ENCODE measurements around the gene HS3ST3B1. TPM values are rescaled to one million over a fixed set of nuclear protein-coding genes. Genes with fewer than 3 reads are reported as not detected.

Gene HS3ST3B1
- polyA plus RNA-seq, 1 donor = 1.5 TPM

DNA sequence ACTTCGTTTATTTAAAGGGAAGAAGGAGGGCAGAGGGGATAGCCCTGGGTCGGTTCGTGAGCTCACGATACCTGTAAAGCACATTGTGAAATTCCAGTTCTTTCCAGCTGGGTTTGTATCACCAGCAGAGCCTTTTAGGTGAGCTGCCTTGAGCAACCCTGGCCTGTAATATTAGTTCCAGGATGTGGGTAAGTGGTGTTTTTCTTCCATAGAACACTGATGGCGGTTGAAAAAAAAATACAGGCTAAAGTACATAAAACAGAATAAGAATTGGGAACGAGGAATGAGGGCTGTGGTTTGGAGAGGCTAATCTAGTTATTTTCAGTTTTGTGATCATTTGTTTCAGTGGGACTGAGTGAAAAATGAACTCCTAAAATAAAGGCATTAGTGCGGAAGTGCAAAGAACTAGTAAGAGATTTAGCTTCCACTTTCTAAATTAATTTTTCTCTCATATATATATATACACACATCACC is 20.6 kb downstream of the HS3ST3B1 start:
- DNase-seq = no peak

DNA sequence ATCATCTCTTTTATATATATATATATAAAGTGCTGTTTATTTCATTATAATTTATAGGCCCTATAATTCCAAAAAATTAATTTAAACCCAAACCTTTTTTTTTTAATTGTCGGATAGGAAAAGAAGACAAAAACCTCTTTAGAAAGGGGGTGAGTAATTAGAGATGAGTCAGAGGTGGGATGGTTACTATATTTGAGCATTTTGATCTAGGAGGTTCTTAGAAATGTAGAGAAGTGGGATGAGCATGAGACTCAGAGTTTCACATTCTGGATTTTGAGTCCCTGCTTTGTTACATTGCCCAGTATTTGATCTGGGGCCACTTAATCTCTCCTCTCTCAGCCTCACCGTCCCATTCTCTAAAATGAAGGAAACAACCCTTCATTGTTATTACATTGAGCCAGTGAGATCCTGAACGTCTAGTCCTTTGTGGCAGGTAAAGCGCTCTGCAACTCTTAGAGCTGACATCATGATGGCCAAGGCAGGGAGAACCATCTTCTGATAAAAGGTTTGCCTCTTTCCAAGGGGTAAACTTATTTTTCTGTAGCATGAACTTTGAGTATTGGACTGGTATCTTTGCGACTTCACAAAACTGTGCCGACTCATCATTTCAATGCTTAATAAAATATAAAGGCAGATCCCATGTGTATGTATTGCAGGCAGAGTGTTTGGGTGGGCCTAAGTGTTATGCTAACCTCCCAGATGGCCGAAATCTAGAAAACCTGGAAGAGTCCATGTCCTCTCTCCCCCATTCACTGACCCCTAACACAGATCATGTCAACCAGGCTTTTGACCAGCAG is 21.3 kb downstream of the HS3ST3B1 start:
- DNase-seq = no peak

DNA sequence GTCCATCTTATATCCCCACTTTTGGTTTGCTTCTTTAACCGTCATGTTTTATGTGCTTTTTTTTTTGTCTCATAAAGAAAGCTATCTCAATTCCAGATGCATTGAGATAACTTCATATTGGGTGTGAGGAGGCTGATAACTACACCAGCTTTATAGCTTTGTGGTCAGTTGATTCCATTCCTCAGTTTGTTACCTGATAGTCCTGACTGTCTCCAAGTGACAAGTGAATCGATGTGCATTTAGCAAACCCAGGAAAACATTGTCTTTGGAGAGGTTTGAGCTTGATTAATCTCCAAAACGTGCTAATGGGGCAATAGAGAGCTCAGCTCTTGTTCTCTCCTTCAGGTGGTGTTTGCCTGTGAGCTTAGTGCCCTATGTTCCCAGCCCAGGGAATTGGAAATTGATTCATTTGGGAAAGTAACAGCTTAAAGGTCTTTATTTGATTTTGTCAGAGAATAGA is 22.7 kb downstream of the HS3ST3B1 start:
- no peak for DNase-seq

DNA sequence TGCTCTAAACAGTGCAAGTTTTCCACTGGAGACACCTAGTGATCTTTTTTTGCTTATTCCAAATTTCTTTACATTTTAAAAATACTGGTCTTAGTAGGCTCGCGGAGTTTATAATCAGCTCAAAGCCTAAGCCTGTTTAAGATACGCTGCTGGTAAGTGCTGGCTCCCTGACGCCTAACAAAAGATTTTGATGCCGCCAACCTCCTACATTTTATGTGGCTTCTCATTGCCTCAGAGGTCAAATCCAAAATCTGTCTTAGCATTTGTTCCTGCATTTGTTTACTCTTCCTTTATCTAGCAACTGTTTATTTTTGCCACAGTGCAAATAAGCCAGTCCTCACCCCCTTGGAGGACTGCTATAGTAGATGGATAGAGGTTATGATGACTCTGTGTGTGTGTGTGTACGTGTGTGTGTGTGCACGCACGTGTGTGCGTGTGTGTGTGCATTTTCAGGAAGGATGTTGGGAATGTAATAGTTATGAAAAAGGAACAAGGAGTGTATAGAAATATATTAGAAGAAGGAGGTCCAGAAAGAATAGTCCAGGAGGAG is 24.8 kb downstream of the HS3ST3B1 start:
- DNase-seq = no peak

DNA sequence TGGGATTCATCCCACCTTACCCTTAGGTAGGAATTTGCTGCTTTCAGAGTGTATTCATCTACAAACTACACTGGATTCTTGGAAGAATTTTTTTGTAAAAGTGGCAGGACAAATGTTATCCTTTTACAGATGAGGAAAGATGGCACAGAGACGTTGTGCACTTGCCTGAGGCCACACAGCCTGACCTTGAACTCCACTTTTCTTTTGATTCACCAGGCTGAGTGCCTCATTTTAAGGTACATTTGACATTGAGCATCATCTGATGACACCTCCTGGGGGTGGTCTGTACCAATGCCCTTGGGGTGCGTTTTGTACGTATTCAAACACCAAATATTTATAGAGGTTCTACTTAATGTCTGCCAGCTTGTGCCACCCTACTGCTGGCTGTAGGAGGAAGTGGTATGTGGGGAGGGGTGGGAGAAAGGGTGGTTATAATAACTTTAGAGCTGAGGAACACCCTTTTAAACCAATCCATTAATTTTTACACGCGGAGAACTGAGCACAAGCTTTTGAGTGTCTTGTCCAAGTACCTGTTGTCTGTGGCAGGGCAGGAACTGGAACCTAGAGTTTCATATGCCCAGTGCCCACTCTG is 29.1 kb downstream of the HS3ST3B1 start:
- no peak for DNase-seq

DNA sequence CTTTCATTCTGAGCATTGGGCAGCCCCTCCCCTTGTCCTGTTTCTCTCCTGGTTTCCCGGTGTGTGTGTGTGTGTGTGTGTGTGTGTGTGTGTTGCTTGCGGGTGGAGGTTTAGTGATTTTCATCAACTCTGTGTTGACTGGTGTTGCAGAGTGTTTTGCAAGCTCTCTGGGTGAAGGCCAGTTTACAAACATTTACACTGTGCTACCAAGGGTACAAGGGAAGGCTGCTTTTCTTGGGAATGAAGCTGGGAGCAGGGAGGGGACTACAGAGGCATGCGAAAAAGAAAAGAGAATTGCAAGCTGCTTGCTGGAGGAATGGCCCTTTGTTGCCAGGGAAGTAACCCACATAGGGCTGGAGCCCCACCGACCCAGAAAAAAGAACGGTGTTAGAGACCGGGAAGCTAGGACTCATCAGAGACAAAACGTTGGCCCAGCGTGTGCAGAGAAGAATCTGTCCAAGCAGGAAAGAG is 29.6 kb downstream of the HS3ST3B1 start:
- no peak for DNase-seq

DNA sequence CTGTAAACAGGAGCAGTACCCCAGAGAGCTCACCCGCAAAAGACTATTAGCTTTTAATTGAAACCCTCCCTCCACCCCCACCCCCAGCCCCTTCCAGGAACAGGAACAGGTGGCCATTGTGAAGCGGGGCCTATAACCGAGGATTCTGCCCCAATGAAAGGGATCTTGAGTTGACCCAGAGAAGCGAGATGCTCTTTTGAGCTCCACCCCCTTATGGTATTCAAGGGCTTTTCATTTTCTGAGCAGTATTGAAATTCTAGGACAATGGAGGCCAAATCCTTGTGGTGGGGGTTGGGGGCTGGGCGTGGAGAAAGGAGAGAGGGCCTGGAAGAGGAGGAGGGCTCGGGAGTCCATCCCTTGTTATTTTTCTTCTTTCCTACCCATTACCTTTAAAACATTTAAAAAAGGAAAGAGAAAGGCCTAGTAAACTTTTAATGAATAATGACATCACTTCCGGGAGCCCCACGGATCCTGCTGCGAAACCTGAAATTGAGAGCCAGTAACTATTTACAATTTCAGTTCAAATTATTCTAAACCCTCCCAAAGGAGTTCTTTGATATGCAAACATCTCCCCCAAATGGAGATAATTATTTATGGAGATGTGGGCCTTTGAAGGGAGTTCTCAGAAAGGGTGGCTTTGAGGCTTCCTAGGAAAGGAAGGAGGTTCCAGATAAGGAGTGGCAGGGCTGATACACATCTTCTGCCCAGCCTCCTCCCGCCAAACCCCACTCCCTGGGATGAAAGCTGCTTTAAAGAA is 30.5 kb downstream of the HS3ST3B1 start:
- DNase-seq = no peak

DNA sequence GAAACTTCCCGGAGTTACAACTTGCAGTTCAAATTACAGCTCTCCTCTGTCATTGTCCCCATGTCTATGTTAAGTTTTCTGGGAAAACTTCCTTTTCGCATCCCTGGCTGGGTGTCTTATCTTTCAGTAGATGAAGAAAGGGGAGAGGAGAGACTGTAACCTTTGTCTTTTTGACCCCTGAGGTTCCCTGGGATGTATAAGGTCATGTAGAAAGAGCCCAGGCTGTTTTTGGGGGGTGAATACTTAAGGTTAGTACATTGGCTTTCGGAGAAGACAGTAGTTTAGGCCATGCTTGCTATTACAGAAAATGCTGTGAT is 31.1 kb downstream of the HS3ST3B1 start:
- DNase-seq = no peak

DNA sequence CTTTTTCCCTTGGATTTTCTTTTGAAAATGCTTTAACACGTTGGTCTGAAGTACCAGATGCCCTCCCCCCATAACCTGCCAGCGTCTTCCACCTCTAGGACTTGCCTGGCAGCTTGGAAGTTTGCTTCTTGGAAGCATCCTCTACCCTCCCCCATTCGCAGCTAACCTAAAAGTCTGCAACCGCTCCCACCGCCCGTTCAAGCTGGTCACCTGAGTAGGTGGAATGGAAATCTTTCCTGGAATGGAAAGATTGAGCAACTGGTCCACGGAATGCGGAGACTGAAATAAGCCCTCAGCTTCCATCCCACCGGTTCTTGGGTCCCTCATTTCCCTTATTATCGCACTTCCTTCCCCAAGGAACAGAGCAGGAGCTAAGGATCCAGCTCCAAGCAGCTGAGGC is 31.4 kb downstream of the HS3ST3B1 start:
- DNase-seq = no peak

DNA sequence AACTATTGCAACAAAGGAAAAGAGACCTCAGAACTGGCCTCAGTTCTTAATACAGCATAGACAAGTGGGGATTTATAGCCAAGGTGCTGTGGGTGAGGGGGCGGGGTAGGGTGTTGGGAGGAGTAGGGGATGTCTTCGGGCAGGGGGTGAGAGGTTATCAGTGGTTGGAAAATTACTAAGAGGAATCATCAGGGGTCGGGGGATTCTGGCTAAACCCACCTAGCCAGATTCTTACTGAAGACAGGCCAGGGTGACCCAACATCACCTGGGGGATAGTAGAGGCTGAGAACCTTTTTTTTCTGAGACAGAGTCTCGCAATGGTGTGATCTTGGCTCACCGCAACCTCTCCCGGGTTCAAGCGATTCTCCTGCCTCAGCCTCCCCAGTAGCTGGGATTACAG is 32.6 kb downstream of the HS3ST3B1 start:
- no peak for DNase-seq

DNA sequence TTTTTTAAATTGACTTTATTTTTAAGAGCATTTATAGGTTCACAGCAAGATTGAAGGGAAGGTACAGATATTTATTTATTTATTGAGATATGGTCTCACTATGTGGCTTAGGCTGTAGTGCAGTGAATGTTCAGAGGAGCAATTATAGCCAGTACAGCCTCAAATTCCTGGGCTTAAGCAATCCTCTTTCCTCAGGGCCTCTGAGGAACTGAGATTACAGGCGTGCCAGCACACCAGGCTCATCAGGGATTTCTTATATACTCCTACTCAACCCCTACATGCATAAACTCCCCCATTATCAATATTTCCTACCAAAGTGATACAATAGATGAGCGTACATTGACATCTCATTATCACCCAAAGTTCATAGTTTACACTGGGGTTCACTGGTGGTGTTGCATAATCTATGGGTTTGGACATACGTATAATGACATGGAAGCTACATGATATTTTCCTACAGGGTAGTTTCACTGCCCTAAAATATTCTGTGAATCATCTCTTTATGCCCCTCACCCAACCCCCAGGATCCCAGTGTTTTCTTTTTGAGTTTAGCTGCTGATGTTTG is 33.5 kb downstream of the HS3ST3B1 start:
- no peak for DNase-seq

DNA sequence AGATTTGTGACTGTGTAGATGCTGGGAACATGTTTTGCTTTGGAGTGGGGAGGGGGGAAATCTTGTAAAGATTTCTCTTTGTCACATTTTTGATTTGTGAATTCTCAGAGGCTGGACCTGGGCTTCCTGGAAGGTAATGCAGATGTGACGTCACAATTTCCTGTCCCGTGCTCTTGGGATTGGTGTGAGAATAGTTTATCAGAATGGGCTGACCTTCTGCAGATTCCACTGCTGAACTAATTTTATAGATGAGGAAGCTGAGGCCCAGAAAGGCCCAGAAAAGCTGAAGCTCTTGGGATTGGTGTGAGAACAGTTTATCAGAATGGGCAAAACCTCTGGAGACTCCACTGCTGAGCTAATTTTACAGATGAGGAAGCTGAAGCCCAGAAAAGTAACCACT is 34.0 kb downstream of the HS3ST3B1 start:
- DNase-seq = no peak

DNA sequence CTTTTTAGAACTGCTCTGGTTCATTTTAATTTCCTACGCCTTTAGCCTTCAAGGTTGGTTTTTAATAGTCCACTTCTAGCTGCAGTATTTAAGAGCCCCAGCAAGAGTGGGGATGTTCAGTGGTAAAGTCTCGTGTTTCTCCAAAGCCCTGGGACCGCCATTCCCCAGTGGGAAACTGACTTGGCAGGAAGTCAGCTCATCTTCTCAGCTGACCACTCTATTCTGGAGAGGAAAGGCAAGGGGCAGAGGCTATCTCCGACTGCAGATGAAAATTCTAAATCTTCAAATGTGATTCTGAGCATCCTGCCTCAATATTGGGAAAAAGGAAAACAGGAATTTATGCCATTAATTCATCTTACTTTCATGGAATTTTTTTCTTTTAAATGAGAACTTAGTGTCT is 35.5 kb downstream of the HS3ST3B1 start:
- no peak for DNase-seq

DNA sequence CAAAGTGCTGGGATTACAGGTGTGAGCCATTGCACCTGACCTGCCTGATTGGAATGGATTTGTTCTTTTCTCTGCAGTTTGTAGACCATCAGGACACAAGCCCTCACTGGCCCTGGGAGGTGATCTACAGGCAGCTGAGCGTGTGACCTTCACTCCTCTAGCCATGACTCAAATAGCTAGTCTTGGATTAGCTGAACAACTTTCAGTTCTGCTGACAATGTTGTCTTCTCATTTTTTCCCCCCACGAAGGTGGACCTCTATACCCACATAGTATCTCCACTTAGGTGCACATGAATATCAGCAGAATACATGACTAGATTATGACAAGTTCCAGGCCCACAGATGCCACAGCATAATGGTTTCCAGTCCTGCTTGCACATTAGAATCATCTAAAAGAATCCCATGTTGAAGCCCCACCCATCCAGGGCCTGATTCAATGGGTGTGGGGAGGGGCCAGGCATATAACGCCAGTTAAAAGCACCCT is 36.8 kb downstream of the HS3ST3B1 start:
- no peak for DNase-seq

DNA sequence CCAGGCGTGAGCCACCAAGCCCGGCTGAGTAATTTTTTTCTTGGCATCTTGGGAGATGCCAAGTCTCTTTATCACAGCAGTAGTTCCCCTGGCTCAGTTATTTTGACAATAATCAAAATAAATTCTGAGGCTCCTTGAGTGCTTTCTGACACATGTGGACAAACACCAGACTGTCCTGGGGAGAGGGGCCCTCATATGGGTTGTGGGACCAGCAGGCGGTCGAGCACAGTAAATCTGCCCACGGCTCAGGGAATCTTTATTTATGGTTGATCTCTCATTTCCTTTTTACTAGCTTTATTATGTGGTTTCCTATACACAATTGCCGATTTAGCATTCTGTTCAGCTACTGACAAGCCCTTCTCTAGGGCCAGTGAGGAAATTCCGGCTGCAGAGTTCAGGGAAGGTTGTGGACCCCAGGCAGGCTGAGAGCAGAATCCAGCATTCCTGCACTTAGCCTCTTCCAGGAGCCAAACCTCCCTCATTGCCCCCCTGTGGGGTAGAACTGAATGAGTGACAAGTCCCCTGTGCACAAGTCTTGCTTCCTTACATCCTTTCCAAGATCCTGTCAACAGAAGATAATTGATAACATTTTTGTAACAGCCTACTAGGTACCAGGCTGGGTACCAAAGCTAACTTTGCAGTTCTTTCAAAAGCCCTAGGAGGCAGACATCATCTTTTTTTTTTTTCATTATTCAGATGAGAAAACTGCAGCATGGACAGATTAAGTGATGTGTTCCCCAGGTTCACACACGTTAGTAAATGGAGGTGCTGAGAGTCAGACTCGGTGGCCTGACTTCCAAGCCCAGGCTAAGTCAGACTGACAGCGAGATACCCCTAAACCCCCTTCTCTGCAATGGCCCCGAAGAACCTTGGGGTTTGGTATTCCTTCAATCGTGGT is 40.2 kb downstream of the HS3ST3B1 start:
- DNase-seq = no peak

DNA sequence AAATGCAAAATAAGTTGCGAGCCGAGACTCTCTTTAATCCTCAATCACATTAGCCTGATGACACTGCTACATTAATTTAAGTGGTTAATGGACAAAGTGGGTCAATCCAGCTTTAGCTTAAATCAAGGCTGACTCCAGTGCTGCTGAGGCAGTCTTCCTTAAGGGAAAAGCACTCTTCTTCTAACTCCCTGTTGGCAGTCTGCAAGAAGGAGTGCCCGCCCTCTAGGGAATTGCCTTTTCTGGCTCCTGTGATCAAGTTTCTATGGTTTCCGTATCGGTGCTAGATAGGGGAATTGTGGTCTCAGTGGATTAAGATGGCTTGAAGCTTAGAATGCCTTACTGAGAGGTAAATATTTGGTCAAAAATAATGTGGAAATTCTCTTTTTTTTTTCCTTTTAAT is 41.0 kb downstream of the HS3ST3B1 start:
- no peak for DNase-seq

DNA sequence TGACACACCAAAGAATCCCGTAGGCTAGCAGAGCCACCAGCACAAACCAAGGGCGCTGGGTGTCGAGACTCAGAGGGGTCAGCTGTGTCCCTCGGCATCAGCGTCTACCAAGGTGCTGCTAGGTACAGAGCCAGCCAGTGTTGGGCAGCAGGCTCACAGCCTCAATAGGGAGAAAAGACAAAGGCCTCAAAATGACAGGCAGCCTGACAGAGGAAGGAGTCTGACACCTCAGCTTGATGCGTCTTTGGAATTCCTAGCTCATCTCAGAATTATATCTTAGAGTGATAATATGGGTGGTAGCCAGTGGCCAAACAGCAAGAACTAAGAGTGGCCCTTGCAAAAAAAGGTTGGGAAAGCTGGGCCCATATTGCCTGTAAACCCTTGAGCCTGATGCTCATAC is 45.9 kb downstream of the HS3ST3B1 start:
- DNase-seq = no peak

DNA sequence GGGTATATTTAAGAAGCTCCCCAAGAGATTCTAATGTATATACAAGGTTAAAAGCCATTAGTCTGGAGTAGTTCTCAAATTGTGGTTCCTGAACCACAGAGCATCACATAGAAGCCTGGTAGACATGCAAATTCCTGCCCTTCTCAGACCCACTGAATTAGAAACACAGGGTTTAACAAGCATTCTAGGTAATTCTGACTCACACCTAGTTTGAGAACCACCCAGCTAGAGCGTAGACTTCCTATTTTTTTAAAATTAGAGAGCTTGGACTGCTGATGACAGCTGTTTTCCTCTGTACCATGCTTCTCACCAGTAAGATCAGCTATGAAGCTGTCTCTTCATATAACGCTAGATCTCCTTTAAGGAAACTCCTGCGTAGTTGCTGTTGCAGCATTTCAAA is 50.6 kb downstream of the HS3ST3B1 start:
- DNase-seq = no peak

DNA sequence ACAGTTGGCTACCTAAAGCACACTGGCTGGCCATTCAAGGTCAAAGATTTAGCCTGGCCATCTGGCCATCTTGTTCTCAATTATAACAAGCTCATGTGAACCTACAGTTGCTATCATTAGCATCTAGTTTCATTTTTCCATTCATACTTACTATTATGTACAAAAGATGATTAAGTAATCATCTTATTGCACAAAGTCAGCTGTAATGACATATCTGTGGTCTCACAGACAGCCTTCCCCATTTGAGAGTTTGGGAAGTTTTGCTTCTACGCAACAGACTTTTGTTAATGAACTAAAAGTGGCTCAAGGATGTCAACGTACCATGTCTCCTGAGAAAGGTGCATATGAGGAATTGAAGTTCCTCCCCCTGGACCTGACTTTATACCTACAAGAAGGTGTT is 51.3 kb downstream of the HS3ST3B1 start:
- no peak for DNase-seq

DNA sequence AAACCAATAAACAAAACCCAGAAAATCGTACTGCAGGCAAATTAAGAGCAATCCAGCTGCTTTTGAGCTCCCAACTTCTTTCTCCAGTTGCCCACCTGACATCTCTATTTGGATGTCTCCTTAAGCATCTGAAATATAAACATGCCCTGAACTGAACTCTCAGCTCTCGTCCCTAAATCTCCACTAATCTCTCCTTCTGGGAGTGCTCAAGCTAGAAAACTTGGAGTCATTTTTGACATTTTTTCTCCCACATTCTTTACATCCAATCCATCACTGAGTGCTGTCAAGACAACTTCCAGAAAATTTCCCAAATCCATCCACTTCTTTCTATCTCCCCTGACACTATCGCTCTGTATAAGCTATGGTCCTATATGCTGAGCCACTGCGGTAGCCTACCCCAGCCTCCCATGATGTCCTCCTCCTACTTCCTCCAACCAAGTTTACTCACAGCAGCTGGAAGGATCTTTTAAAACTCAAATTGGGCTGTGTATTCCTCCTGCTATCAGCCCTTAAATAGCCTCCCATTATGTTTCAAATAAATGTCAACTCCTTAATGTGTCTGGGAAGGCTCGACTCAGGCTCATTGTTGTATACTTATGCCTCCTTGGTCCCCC is 53.1 kb downstream of the HS3ST3B1 start:
- DNase-seq = no peak

DNA sequence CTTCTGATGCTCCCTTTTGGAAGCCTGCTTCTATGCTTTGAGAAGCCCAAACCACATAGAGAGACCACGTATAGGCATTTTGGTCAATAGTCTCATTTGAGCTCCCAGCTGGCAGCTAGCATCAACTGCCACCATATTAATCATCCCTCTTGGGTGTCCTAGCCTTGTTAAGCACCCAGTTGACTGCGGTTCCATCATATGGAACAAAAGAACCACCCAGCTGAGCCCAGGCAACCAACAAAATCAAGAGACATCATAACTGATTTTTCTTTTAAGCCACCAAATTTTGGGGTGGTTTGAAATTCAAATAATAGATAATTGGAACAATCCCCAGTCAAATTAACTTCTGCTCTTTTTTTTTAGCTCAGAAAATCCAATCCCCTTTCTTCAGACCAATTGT is 53.9 kb downstream of the HS3ST3B1 start:
- DNase-seq = no peak
